Endothelial cell of umbilical vein (primary cell): ENCODE data around the gene RNF126.

ENCODE experiments used
- CTCF ChIP-seq, 2 donors: IDR thresholded peaks; 1 replicate in 1 of 2; 2 replicates in 1 of 2; pipeline ENCODE4 v1.5.1; 2011; ENCODE audit warnings: low read length in 2 of 2, mild to moderate bottlenecking in 2 of 2, moderate library complexity in 2 of 2, control low read depth in 1 of 2, inconsistent platforms in 1 of 2, low read depth in 1 of 2; ENCODE audit not compliant: insufficient read depth in 1 of 2; ENCODE audit errors: extremely low read depth in 1 of 2
- POLR2A ChIP-seq: IDR thresholded peaks from 2 replicates; pipeline ENCODE4 v1.6.1; 2012; ENCODE audit warnings: low read depth, mild to moderate bottlenecking, control low read depth, low read length
- POLR2AphosphoS5 ChIP-seq: IDR thresholded peaks from 2 replicates; pipeline ENCODE4 v1.6.1; 2012; ENCODE audit warnings: low read depth, mild to moderate bottlenecking, control low read depth, low read length, moderate library complexity; ENCODE audit not compliant: insufficient read depth

- TF ChIP-seq CTCF (IDR thresholded peaks at IDR 0.05; ENCODE audit: extremely low read depth in 1 of 2, insufficient read depth in 1 of 2, low read depth in 1 of 2, low read length in 2 of 2) (no peak), POLR2A (no peak), POLR2AphosphoS5 (no peak)
These were observed 16.0 kb downstream of the RNF126 start for GRCh38 chr19:646779-647565.
